Right forelimb (tissue), 1 donor: ENCODE measurements around the gene AP5M1.
"Not testable (repeated sequence)": the region's sequence is repeated elsewhere in the genome, so short reads cannot be mapped to it uniquely, and the experiment has no call there.

Experiments
- DNase-seq: peaks from one replicate; pipeline ENCODE4 v3.0.0-alpha.2; 2018

The AP5M1 gene

GRCh38 chr14:57268161-57269069 is at the start of gene AP5M1, which contains the start of gene EXOC5:
Gene AP5M1, plus strand, starts transcription at chr14:57268971. Its CDS starts 344 bp downstream, at chr14:57269315.
Gene EXOC5, minus strand, starts transcription at chr14:57268905. Its CDS starts 257 bp downstream, at chr14:57268648.
- peak; percentile 94 for DNase-seq

GRCh38 chr14:57221931-57222330 is 46.8 kb upstream of the AP5M1 start:
- DNase-seq: no peak

GRCh38 chr14:57227083-57227482 is 41.7 kb upstream of the AP5M1 start:
- no peak for DNase-seq

GRCh38 chr14:57228320-57228719 is 40.5 kb upstream of the AP5M1 start:
- not testable (repeated sequence) for DNase-seq

GRCh38 chr14:57232006-57232405 is 36.8 kb upstream of the AP5M1 start:
- DNase-seq: no peak

- not testable (repeated sequence) for DNase-seq
Observed at GRCh38 chr14:57240115-57240514, 28.7 kb upstream of the AP5M1 start.

GRCh38 chr14:57243320-57243719 is 25.5 kb upstream of the AP5M1 start:
- DNase-seq: no peak

GRCh38 chr14:57244106-57244505 is 24.7 kb upstream of the AP5M1 start:
- DNase-seq: no peak

GRCh38 chr14:57245941-57246340 is 22.8 kb upstream of the AP5M1 start:
- no peak for DNase-seq

- no peak for DNase-seq
Observed at GRCh38 chr14:57246933-57247657, 21.7 kb upstream of the AP5M1 start.

GRCh38 chr14:57254884-57255283 is 13.9 kb upstream of the AP5M1 start:
- DNase-seq: no peak

- DNase-seq: not testable (repeated sequence)
Observed at GRCh38 chr14:57258221-57258620, 10.6 kb upstream of the AP5M1 start.

- DNase-seq: no peak
Observed at GRCh38 chr14:57259672-57260071, 9.1 kb upstream of the AP5M1 start.

- no peak for DNase-seq
Observed at GRCh38 chr14:57261604-57262003, 7.2 kb upstream of the AP5M1 start.

- DNase-seq: no peak
Observed at GRCh38 chr14:57262117-57262516, 6.7 kb upstream of the AP5M1 start.

- DNase-seq: no peak
Observed at GRCh38 chr14:57266065-57266464, 2.7 kb upstream of the AP5M1 start.

- no peak for DNase-seq
Observed at GRCh38 chr14:57273236-57273635, 4.5 kb downstream of the AP5M1 start.

- no peak for DNase-seq
Observed at GRCh38 chr14:57274551-57274950, 5.8 kb downstream of the AP5M1 start.

GRCh38 chr14:57275023-57275664 is 6.4 kb downstream of the AP5M1 start:
- DNase-seq: no peak

GRCh38 chr14:57277062-57277461 is 8.3 kb downstream of the AP5M1 start:
- DNase-seq: no peak

GRCh38 chr14:57287745-57288144 is 19.0 kb downstream of the AP5M1 start:
- DNase-seq: no peak

GRCh38 chr14:57290751-57291150 is 22.0 kb downstream of the AP5M1 start:
- DNase-seq: no peak
